HG03175 (cell line): ENCODE data around the gene TSPAN11.

Source experiments
- ATAC-seq: cut with Tn5 transposase; IDR thresholded peaks from one replicate; pipeline ENCODE4 v1.9.1; 2021; ENCODE audit warnings: mild to moderate bottlenecking, moderate library complexity; ENCODE audit not compliant: unreplicated experiment

Gene TSPAN11

DNA sequence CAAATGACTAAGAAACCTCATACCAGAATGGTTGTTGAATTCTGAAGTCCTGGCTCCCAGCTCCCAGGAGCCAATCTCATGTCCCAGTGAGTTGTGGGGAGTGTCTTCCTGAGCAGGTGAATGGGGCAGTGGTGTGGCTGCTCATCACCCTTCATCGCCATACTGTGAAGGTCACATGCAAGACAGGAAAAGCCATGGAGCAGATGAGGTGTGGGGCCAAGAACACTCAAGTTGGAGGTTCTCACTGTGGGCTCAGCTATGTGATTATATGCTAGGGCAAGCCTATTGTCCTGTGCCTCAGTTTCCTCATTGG lies 16.6 kb upstream of the TSPAN11 start:
- ATAC-seq, result no peak

DNA sequence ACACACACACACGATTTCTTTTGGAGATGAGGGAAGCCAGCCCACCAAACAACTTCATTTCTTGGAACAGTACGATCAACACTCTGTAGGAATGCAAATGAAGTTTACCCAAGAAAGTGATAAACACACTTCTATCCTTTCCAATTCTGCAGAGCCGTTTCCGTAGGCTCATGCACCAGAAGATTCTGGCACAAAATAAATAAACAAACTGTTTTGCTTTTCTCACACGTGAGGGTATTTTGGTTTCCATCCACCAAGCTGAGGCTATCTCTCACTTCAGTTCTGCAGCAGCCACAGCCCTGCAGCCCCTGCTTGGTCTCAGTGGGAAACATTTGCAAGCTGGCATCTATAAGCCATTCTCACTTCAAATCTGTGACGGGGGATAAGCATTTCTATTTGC lies 15.3 kb upstream of the TSPAN11 start:
- ATAC-seq, result no peak

DNA sequence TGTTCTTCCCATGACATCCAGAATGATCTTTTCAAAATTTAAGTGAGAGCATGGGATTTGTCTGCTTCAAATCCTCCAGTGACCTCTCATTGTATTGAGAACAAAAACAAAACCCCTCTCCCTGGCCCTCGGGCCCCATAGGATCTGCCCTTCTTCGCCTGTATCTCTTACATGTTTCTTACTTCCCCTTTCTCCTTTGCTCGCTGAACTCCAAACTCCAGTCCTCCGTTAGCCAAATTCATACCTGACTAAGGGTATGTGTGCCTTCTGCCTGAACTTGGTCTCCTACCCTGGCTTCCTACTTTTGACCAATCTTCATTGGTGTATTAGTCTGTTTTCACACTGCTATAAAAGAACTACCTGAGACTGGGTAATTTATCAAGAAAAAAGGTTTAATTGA lies 13.2 kb upstream of the TSPAN11 start:
- ATAC-seq, result no peak

DNA sequence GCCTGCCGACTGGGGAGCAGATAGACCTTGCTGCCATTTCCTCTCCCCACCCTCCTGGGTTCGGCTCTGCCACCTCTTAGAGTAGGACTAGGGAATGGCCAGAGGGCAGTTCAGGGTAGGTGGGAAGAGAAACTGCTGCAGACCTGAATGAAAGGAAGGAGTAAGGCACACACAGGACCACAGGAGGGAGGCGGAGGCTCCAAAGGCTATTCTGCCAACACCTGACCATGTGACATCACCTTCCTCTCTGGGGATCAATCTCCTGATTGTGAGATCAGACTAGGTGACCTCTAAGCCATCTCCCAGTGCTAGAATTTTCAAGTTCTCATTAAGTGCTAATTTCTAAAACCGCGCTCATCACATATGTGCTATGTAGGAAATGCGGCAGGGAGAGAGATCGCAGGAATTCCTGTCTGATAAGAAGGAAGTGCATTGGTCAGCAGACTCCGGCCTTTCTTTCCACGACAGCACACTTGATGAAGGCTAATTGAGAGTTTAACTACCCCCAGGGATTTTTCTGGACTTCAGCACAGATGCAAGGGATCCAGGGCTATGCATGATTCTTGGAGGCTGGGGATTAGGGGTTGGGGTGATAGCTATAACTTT lies 11.5 kb upstream of the TSPAN11 start:
- ATAC-seq, result no peak

DNA sequence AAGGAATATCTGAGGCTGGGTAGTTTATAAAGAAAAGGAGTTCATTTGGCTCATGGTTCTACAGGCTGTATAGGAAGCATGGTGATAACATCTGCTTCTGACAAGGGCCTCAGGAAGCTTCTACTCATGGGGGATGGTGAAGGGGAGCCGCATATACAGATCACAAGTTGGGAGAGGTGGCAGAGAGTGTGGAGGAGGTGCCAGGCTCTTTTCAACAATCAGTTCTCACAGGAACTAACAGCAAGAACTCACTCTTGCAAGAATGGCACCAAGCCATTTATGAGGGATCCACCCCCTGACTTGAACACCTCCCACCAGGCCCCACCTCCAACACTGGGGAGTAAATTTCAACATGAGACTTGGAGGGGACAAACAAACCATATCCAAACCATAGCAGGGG lies 3.5 kb upstream of the TSPAN11 start:
- no peak for ATAC-seq

DNA sequence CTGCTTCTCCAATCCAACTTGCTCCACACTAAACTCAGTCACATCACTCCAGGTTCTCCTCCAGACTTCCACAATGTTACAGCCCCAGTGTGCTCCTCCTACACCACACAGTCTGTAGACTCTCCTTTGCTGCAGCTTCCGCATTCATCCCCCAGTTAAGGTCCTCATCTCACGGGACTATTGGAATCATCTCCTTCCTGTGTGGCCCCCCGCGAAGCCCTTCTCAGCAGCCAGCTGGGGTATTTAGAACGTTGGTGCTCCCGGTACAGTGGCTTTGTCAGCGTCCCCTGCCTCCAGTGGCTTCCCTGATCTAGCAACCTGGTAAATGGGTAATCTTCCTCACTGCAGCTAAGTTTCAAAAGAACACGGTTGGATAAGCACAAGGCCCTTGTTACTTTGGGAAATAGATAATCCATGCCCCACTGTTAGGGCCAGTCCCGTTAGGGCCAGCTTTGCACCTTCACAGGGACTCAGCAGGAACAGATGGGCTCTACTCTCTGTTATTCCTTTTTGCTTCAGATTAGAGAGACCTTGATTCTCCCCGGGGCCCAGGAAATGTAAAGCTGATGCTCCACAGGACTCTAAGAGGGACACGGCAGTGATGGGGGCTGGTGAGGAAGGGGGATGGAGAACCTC lies 823 bp upstream of the TSPAN11 start:
- ATAC-seq, result no peak

DNA sequence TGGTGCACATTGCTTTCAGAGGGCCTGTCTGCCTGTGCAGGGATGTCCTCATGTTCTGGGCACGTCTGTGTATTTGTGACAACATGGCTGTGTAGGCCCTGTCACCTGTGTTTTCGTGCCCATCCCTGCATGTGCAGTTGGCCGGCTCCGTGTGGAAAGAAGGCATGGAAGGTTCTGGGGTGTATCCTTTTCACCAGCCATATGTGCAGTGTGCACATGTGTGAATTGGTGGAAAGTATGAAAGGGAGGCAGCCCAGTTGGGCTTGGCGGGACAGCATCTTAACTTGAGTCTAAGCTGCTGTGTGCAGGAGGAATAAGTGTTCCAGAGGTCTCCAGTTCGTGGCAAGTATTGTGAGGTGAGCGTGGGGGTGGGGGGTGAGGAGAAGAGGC lies 669 bp downstream of the TSPAN11 start:
- no peak for ATAC-seq

DNA sequence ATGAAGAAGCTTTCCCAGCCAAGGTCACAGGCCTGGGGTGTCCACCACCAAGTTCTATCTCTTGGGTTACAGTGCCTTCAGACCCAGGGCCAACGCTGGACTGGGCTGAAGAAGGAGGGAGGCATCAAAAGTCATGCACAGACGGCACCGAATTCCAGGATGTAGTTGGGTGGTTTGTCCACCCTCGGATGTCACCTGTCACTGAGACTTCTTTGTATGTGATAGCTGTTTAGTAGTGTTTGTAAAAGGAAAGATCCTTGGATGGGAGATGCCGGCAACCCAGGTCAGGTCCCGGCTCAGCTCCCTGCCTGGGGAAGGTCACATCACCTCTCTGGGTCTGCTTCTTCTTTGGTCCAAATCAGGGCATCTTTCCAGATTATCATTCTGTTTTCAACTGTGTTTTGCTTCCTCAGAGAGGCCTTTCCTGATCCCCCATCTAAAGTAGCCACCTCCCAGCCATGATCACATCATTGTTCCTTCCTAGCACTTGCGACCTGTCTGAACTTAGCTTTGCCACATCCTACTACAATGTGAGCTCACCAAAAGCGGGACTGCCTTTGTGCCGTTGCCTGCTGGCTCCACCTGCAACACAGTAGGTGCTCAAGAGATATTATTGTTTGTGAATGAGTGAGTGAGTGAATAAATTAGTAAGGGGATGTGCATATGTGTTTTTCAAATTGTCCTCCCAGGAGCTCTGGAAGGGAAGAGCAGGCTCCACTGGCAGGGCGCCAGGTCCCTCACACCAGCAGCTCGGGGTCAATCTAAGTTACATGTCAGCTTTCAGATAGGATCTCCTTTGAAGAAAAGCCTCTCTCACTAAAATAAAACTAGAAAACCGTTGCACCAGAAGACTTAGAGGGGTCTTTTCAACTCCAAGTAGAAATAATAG lies 2.1 kb downstream of the TSPAN11 start:
- no peak for ATAC-seq

DNA sequence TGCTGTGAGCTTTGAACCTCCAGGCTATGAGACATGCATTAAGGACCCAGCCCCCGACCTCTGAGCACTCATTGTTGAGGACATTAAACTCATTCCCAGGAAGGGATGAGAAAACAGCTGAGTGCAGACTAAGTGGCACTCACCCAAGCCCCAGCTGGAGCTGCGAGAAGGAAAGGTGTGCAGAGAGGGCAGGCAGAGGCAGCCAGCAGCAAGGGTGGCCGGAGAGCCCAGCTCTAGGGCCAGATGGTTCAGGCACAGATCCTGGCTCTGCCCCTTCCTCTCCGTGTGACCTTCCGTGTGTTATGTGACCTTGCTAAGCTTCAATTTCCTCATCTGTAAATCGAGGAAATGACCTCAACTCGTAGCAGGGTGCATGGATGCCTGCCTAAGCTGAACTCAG lies 3.7 kb downstream of the TSPAN11 start:
- ATAC-seq, result no peak

DNA sequence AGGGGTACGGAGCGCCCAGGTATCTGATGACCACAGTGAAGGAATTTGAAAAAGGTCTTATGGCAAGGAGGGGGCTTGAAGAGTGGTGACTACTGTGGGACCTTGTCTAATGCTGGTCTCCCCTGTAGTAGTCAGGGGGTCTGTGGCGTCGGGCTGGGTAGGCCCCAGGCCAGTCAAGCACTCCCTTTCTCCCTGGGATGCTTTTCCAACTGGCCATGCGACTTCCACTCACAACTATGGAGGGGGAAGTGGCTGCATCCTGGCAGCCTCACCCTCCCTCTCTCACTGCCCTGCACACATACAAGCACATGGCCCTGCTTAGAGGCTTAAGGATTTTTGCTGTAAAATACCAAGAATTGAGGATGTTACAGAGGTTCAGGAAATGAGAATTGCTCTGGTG lies 4.1 kb downstream of the TSPAN11 start:
- no peak for ATAC-seq

DNA sequence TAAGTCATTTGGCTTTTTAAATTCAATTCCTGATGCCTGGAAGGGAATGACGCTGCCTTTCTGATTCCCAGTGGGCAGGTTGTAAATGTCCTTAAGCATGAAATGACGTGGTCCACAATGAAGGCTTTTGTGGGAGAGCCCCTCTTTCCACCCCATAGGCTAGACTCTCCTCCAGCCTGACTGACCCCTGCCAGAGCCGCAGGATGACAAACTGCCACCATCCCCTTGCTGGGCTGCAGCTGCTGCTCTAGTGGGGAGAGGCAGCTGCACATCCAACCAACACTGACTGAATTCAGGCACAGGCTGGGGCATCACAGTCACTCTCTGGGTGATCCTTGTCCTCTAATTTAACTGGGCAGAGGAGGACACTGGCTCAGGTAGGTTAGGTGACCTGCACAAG lies 6.3 kb downstream of the TSPAN11 start:
- no peak for ATAC-seq

DNA sequence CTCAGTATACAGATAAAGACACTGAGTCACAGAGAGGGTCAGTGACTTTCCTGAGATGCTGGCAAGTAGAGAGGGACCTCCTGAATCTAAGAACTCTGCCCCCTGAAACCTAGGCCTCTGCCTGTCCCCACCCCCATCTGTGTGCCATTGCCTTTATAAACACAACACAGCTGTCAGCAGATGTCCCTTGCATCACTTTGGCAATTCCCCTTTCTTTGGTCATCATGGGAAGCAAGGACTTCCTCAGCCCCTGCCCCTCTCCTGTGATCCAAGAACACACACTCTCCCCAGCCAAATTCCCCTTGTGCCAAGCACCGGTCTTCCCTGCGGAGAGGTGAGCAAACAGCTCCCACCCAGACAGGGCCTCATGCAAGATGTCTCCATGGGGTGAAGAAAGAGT lies 8.3 kb downstream of the TSPAN11 start:
- ATAC-seq, result no peak

DNA sequence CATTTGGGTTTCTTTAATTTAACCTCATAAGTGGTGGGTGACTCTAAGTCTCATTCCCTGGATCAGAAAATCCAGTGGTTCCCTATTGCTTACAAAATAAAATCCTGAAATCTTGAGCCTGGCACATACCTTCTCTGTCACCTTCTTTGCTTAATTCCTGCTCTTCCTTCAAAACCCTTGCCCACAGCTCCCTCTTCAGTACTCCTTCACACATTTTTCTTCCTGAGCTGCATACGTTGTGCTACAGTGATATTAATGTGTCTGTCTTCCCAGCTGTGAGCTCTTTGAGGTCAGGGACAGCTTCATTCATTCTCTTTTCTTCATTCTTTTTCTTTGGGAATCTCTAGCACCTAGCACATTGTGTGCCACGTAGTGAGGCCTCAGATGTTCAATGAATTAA lies 9.5 kb downstream of the TSPAN11 start:
- no peak for ATAC-seq

DNA sequence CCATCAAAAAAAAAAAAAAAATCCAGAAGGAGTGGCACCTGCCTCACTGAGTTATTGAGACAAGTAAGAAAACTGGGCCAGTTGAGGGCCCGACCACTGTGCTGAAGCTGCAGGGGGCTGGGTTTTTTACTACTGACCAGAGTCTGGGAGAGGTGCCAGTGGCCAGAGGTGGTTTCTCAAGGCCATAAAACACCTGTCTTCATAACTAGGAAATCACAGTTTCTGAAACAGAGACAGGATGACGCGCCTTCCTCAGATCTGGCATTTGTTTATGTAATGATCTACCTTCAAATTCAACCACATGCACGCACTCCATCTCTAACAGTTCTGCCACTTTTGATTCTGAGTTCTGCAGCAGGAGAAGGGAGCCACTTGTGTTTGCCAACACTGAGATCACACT lies 12.7 kb downstream of the TSPAN11 start:
- ATAC-seq, result peak; percentile 75

DNA sequence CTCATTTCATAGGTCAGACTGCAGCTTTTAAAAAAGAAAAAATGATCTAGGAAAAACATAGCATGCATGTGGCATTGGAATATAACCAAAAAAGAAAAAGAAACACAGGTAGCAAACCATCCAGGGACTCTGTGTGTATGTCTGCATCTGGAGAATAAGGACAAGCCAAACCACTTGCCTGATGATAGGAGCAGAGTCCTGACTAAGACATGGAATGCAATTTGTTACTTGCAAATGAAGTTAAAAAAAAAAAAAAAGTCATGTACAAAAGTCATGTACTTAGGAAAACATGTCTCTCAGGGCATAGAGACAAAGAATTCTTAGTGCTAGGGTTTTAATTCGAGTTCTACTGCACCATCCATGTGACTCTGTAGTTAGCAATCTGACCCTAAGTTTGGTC lies 15.9 kb downstream of the TSPAN11 start:
- ATAC-seq, result no peak

DNA sequence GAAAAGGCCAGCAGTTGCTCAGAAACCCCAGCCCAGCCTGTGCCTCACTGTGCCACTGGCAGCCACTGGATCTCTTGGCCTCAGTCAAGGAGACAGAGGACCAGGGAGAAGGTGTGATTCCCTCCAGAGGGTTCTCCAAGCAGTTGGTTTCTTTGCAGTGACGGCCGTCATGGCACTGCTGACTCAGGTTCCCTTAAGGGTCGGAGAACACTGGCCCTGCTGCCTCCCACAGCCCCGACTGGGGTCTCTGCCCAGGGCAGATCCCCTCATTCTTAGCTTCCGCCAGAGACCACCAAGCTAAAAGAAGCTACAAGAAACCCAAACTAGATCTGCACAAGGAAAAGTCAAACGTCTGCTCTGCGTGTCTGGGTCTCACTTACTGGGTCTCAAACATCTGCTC lies 16.4 kb downstream of the TSPAN11 start:
- no peak for ATAC-seq

DNA sequence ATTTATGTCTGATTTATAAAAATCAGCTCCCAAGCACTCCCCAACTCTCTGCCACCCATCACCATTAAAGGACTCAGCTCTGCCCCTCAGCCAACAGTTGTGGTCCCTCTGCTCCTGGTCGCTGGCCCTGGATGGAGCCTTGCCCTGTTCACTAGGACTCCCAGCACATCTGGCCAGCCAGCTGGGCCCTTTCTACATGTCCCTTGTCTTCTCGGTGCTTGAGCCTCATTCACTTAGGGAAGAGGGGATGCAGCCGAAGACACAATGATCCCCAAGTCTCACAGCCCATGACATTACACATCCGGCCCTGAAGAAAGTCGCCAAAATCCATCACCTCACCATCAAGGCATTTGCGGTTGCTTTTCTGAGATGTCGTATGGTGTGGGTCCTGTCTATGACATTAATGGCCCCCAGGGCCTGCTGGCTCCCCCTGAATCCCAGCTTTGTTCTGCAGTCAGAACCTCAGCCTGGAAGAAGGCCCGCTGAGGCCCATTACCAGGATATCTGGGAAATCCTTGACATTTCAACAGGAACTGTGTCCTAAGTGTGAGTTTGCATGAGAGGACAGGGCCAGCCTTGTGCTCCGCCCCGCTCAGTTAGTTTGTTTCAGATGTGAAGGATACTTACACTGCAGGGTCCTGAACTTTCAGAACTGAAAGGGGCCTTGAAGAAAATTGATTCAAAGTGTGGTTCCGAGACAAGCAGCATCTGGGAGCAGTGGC lies 19.1 kb downstream of the TSPAN11 start:
- no peak for ATAC-seq

DNA sequence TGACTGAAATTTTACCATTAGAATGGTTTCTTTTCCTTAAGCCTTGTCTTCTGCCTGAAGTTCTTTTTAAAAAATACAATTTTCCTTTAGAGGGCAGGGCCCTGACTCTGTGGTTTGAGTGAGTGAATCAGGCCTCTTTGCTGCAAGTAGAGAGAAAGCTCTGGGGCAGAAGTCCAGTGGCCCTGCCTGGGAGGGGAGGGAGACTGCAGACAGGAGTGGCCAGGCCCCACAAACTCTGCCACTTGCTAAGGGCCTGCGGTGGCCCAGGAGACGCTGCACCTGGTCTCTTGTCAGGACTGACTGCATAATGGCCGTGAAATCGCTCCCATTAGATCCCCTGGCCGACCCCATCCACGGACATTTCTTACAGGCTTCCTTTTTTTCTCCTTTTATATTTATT lies 25.5 kb downstream of the TSPAN11 start:
- no peak for ATAC-seq

DNA sequence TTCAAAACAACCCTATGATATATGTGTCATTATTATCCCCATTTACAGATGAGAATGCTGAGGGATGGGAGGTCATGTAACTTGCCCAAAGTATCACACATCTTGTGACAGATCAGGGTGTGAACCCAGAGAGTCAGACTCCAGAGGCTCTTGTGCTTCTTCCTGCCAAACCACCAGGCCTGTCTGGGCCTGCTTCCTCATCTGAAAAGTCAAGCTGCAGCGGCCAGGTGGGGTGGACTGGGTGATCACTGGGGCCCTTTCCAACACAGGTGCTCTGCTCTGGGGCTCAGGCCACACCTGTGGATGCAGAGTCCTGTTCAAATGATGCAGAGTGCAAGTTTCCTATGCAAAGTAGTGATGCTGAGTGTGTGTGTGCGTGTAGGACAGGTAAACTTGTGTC lies 26.7 kb downstream of the TSPAN11 start:
- no peak for ATAC-seq

DNA sequence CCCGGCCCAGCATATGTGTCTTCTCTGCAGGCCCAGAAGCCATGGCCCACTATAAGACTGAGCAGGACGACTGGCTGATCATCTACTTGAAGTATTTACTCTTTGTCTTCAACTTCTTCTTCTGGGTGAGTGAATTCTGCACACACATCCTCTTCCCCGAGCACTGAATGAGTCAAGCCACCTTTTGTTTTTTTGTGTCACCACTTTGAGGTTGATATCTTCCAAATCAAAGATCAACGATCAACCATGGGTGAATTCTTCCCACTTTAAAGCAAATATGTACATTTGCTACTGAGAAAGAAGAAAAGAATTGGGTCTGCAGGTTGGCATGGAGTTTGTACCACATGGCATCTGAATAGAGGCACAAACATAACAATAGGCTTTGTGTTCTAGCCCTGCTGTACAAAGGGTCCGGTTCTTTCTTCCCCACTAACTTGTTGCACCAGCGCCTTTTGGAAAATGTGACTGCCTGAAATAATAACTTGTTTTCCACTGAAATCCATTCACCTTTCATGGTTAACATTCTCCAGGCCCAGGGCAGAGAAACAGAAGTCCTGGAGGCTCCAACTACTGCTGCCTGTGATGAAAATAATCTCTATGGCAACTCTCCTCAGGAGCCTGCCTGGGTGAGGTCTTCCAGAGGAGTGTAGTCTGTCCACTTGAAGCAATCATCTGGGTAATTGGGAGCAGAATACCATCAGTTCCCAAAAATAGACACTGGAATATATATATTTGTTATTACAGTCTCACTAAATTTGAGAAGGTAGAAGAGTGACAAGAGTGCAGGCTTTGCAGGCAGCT lies 27.6 kb downstream of the TSPAN11 start:
- ATAC-seq, result no peak

DNA sequence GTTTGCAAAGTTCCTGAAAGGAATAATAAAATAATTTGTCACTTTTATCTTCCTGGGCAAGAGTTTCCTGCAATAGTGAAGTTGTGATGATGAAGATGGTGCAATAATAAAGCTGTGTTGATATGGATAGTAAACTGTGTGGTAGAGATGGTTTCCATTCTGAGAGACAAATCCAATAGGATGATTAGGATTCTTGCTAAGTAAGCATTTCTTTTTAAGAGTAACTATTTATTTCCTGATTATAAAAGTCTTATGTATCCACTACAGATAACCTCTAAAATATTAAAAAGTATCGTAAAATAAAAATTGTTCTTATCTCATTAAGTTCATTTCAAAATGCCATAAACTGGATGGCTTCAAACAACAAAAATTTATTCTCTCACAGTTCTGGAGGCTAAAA lies 28.7 kb downstream of the TSPAN11 start:
- ATAC-seq, result no peak
